Gastroesophageal sphincter (tissue), 3 donors: ENCODE results near the gene TTLL8.

Experiments
- EP300 ChIP-seq: sonication (generic); formaldehyde crosslinking; IDR thresholded peaks from one replicate; pipeline ENCODE4 v1.6.1; 2017; ENCODE audit warnings: antibody characterized with exemption, mild to moderate bottlenecking
- POLR2A ChIP-seq, 2 donors: fragments of 450-650 bp; IDR thresholded peaks; one replicate each; pipeline ENCODE4 v1.6.1; 2017; ENCODE audit warnings: antibody characterized with exemption in 2 of 2, mild to moderate bottlenecking in 2 of 2, moderate library complexity in 1 of 2
- TF ChIP-seq, protein P1 (sequence below), 4 experiments: fragments of 200-600 bp in 2 of 4; fragments of 450-650 bp in 2 of 4; sonication (generic) in 1 of 4; IDR thresholded peaks; one replicate each; pipeline ENCODE4 v1.5.1; 2017 to 2019; ENCODE audit warnings: antibody characterized with exemption in 4 of 4, mild to moderate bottlenecking in 2 of 4, moderate library complexity in 2 of 4

DNA sequence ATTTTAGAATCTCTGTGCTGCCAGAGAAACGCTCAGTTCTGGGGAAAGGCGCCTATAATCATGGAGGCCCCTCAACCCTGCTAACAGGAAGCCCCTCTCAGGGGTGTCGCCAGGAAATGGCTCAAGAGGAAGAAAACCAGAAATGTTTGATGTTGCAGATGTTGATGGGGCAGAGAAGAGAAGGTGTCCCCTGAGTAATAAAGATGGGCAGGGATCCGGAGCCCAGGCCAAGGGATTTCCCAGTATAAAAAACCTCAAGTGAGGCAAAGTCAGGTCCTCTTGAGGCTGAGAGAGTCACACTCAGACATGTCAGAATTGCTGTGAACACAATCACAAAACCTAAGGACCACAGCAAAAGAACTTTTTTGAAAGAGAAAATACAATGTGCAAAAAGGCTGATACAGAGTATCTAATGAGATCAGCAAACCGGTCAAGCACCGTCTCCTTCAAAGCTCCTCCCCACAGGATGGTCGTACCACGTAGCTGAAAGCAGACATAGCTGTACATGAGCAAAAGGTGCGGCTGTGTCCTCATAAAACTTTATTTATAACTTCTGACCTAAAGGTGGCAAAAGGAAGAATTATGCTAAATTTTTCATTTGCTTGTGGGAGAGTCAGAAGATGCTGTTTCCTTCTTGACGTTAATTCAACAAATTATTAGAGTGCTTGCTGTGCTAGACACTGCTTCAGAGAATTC, 43.9 kb upstream of the TTLL8 start:
- TF ChIP-seq, protein P1, sequence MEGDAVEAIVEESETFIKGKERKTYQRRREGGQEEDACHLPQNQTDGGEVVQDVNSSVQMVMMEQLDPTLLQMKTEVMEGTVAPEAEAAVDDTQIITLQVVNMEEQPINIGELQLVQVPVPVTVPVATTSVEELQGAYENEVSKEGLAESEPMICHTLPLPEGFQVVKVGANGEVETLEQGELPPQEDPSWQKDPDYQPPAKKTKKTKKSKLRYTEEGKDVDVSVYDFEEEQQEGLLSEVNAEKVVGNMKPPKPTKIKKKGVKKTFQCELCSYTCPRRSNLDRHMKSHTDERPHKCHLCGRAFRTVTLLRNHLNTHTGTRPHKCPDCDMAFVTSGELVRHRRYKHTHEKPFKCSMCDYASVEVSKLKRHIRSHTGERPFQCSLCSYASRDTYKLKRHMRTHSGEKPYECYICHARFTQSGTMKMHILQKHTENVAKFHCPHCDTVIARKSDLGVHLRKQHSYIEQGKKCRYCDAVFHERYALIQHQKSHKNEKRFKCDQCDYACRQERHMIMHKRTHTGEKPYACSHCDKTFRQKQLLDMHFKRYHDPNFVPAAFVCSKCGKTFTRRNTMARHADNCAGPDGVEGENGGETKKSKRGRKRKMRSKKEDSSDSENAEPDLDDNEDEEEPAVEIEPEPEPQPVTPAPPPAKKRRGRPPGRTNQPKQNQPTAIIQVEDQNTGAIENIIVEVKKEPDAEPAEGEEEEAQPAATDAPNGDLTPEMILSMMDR (IDR thresholded peaks at IDR 0.05), result no peak
- TF ChIP-seq POLR2A (IDR thresholded peaks at IDR 0.05) (no peak), EP300 (no peak)
